HepG2 (cell line): Measurements from ENCODE around the gene DGCR2. TPM values are rescaled to one million over a fixed set of nuclear protein-coding genes. Genes with fewer than 3 reads are reported as not detected.

ENCODE experiments used
- CENPT ChIP-seq: sonication (generic); formaldehyde crosslinking; IDR thresholded peaks from 2 replicates; pipeline ENCODE4 v1.8.0; 2022; ENCODE audit warnings: low read depth, mild to moderate bottlenecking, moderate library complexity, missing genetic modification reagents
- HMG20B ChIP-seq: conservative IDR thresholded peaks from 2 replicates; pipeline ENCODE4 v1.6.1; 2016; ENCODE audit warnings: missing genetic modification reagents, missing compliant biosample characterization
- HNRNPUL1 ChIP-seq: fragments of 200-400 bp; formaldehyde crosslinking; IDR thresholded peaks from 2 replicates; pipeline ENCODE4 v1.6.1; 2017; ENCODE audit warnings: low read depth, mild to moderate bottlenecking, low read length, moderate library complexity
- KDM2A ChIP-seq: sonication (generic); formaldehyde crosslinking; IDR thresholded peaks from 2 replicates; pipeline ENCODE4 v1.4.0; 2020; ENCODE audit warnings: low read depth, missing genetic modification reagents, borderline replicate concordance
- MAZ ChIP-seq, 2 experiments: sonication (generic) in 1 of 2; formaldehyde crosslinking in 1 of 2; IDR thresholded peaks; 2 replicates each; pipeline versions ENCODE4 v1.5.0 to v1.6.1; 2012 to 2020; ENCODE audit warnings: low read depth in 2 of 2, mild to moderate bottlenecking in 2 of 2, borderline replicate concordance in 1 of 2, improper control_type of control experiment in 1 of 2, low read length in 1 of 2, missing genetic modification reagents in 1 of 2, moderate library complexity in 1 of 2
- MEF2D ChIP-seq: sonication (generic); formaldehyde crosslinking; IDR thresholded peaks from 2 replicates; pipeline ENCODE4 v1.5.1; 2020; ENCODE audit warnings: mild to moderate bottlenecking, missing genetic modification reagents
- MLXIP ChIP-seq: sonication (generic); formaldehyde crosslinking; IDR thresholded peaks from 2 replicates; pipeline ENCODE4 v1.9.0; 2021; ENCODE audit warnings: missing genetic modification reagents, borderline replicate concordance
- NR0B2 ChIP-seq: sonication (generic); formaldehyde crosslinking; IDR thresholded peaks from 2 replicates; pipeline ENCODE4 v1.4.0; 2020; ENCODE audit warnings: mild to moderate bottlenecking, missing genetic modification reagents
- PITX1 ChIP-seq: sonication (generic); formaldehyde crosslinking; IDR thresholded peaks from 2 replicates; pipeline ENCODE4 v1.5.1; 2020; ENCODE audit warnings: mild to moderate bottlenecking, missing genetic modification reagents
- PRPF4 ChIP-seq: fragments of 200-400 bp; formaldehyde crosslinking; IDR thresholded peaks from 2 replicates; pipeline ENCODE4 v1.6.1; 2016; ENCODE audit warnings: low read length, low read depth; ENCODE audit not compliant: poor library complexity, severe bottlenecking
- RAD51 ChIP-seq: fragments of 450-650 bp; IDR thresholded peaks from 2 replicates; pipeline ENCODE4 v1.6.1; 2016; ENCODE audit warnings: borderline replicate concordance
- SMAD1 ChIP-seq: sonication (generic); formaldehyde crosslinking; IDR thresholded peaks from 2 replicates; pipeline ENCODE4 v1.4.0; 2020; ENCODE audit warnings: missing genetic modification reagents, low read depth, mild to moderate bottlenecking, borderline replicate concordance
- SMYD3 ChIP-seq: sonication (generic); formaldehyde crosslinking; IDR thresholded peaks from 2 replicates; pipeline ENCODE4 v1.8.1; 2023; ENCODE audit warnings: mild to moderate bottlenecking, missing genetic modification reagents
- SSRP1 ChIP-seq: IDR thresholded peaks from 2 replicates; pipeline ENCODE4 v1.6.1; 2016; ENCODE audit warnings: control low read depth
- TEAD3 ChIP-seq: optimal IDR thresholded peaks from 2 replicates; pipeline ENCODE3; 2016; ENCODE audit warnings: borderline replicate concordance
- TGIF2 ChIP-seq: IDR thresholded peaks from 2 replicates; pipeline ENCODE4 v1.6.1; 2016; ENCODE audit warnings: control low read depth, missing compliant biosample characterization
- THYN1 ChIP-seq: sonication (generic); formaldehyde crosslinking; IDR thresholded peaks from 2 replicates; pipeline ENCODE4 v1.8.1; 2023; ENCODE audit warnings: low read depth, mild to moderate bottlenecking, moderate library complexity, missing genetic modification reagents, borderline replicate concordance
- XBP1 ChIP-seq: sonication (generic); formaldehyde crosslinking; IDR thresholded peaks from 2 replicates; pipeline ENCODE4 v1.5.0; 2020; ENCODE audit warnings: missing genetic modification reagents
- YEATS4 ChIP-seq: sonication (generic); formaldehyde crosslinking; IDR thresholded peaks from 2 replicates; pipeline ENCODE4 v1.4.0; 2020; ENCODE audit warnings: missing genetic modification reagents, borderline replicate concordance
- ZIK1 ChIP-seq: sonication (generic); formaldehyde crosslinking; IDR thresholded peaks from 2 replicates; pipeline ENCODE4 v1.5.0; 2020; ENCODE audit warnings: mild to moderate bottlenecking, low read depth, missing genetic modification reagents, borderline replicate concordance
- ZNF367 ChIP-seq: sonication (generic); formaldehyde crosslinking; IDR thresholded peaks from 2 replicates; pipeline ENCODE4 v1.4.0; 2020; ENCODE audit warnings: missing genetic modification reagents, borderline replicate concordance
- ZNF598 ChIP-seq: sonication (generic); formaldehyde crosslinking; IDR thresholded peaks from 2 replicates; pipeline ENCODE4 v1.5.1; 2020; ENCODE audit warnings: mild to moderate bottlenecking, missing genetic modification reagents, borderline replicate concordance
- ZNF605 ChIP-seq: sonication (generic); formaldehyde crosslinking; IDR thresholded peaks from 2 replicates; pipeline ENCODE4 v1.8.0; 2022; ENCODE audit warnings: mild to moderate bottlenecking, missing genetic modification reagents
- ZNF639 ChIP-seq: conservative IDR thresholded peaks from 2 replicates; pipeline ENCODE4 v1.6.1; 2018; ENCODE audit warnings: missing genetic modification reagents
- ZNF749 ChIP-seq: sonication (generic); formaldehyde crosslinking; IDR thresholded peaks from 2 replicates; pipeline ENCODE4 v1.8.0; 2022; ENCODE audit warnings: mild to moderate bottlenecking, missing genetic modification reagents, moderate library complexity, borderline replicate concordance
- ZNF850 ChIP-seq: sonication (generic); formaldehyde crosslinking; conservative IDR thresholded peaks from 2 replicates; pipeline ENCODE4 v1.9.0; 2021; ENCODE audit warnings: mild to moderate bottlenecking, missing genetic modification reagents
- polyA plus RNA-seq, 8 experiments: library from polyadenylated mRNA; depleted of rRNA in 3 of 8; stranded (reverse) in 7 of 8; unstranded in 1 of 8; fragments of >200 nt; fragmentation: Illumina TruSeq in 4 of 8; extraction: Trizol in 4 of 8; gene quantifications; 2 replicates each; pipeline versions ENCODE4 v1.2.1 to v1.2.3, GENCODE V29; 2011 to 2016; ENCODE audit warnings: low read depth in 4 of 8, missing spikeins in 1 of 8, mixed read lengths in 1 of 8; ENCODE audit not compliant: insufficient read depth in 1 of 8
- total RNA-seq, 5 experiments: library from RNA; depleted of rRNA; stranded (reverse); fragments of >200 nt; fragmentation: Illumina TruSeq; extraction: Trizol; gene quantifications; 2 replicates each; pipeline ENCODE4 v1.2.3, GENCODE V29; 2016; ENCODE audit warnings: low read depth in 1 of 5

DGCR2 gene
- total and polyA plus RNA-seq, 2 of the 13 experiments (the other 11 are each of a cell fraction or from before 2014, with no cell fraction given): 23.1 to 35.3 TPM

GRCh38 chr22:19109198-19110063 is 12.8 kb downstream of the DGCR2 start (continued):
- no peak for TF ChIP-seq THYN1 (CRISPR knock-in tag)
- TF ChIP-seq ZNF749: no peak
- peak; percentile 71 for TF ChIP-seq TEAD3
- no peak for TF ChIP-seq ZNF367 (CRISPR knock-in tag)
- no peak for TF ChIP-seq PRPF4
- TF ChIP-seq KDM2A (CRISPR knock-in tag): no peak
- no peak for TF ChIP-seq HNRNPUL1
- no peak for TF ChIP-seq ZNF639
- TF ChIP-seq TGIF2 (CRISPR knock-in tag): no peak
- TF ChIP-seq SMAD1 (CRISPR knock-in tag): no peak
- TF ChIP-seq HMG20B (CRISPR knock-in tag): no peak
- TF ChIP-seq ZNF605 (CRISPR knock-in tag): no peak
- no peak for TF ChIP-seq RAD51
- TF ChIP-seq ZIK1 (CRISPR knock-in tag): no peak
- no peak for TF ChIP-seq XBP1 (CRISPR knock-in tag)
- TF ChIP-seq MEF2D (CRISPR knock-in tag): no peak
- no peak for TF ChIP-seq CENPT (CRISPR knock-in tag)
- no peak for TF ChIP-seq MLXIP (CRISPR knock-in tag)
- TF ChIP-seq NR0B2: no peak
- TF ChIP-seq SMYD3: no peak
- TF ChIP-seq MAZ (IDR thresholded peaks at IDR 0.05; ENCODE audit: borderline replicate concordance, low read depth, low read length): no peak
- TF ChIP-seq MAZ (CRISPR knock-in tag; IDR thresholded peaks at IDR 0.05; ENCODE audit: low read depth): no peak
- no peak for TF ChIP-seq ZNF850 (CRISPR knock-in tag)
- TF ChIP-seq ZNF598: no peak
- no peak for TF ChIP-seq SSRP1 (CRISPR knock-in tag)
- TF ChIP-seq YEATS4 (CRISPR knock-in tag): no peak
- TF ChIP-seq PITX1 (CRISPR knock-in tag): no peak
